ENCODE results near the gene CRLF1. TPM values are rescaled to one million over a fixed set of nuclear protein-coding genes. Genes with fewer than 3 reads are reported as not detected.
"Not testable (repeated sequence)": the region's sequence is repeated elsewhere in the genome, so short reads cannot be mapped to it uniquely, and the experiment has no call there.

The CRLF1 gene
- polyA plus RNA-seq, 3 donors, result 2.6 to 5.8 (median 4.7) TPM

GRCh38 chr19:18612051-18612771 is 5.6 kb upstream of the CRLF1 start:
- DNase-seq (ENCODE audit: extremely low read depth in 1 of 11, low read depth in 9 of 11, low spot score in 4 of 11), result no peak

GRCh38 chr19:18611327-18612050 is 4.9 kb upstream of the CRLF1 start:
- DNase-seq (ENCODE audit: extremely low read depth in 1 of 11, low read depth in 9 of 11, low spot score in 4 of 11), result no peak

- no peak for DNase-seq (ENCODE audit: extremely low read depth in 1 of 11, low read depth in 9 of 11, low spot score in 4 of 11)
These were observed 4.1 kb upstream of the CRLF1 start for GRCh38 chr19:18610556-18611326.

- DNase-seq (ENCODE audit: extremely low read depth in 1 of 11, low read depth in 9 of 11, low spot score in 4 of 11), result no peak
These were observed 3.6 kb upstream of the CRLF1 start for GRCh38 chr19:18610245-18610555.

GRCh38 chr19:18609717-18610051 is 3.1 kb upstream of the CRLF1 start:
- DNase-seq (ENCODE audit: extremely low read depth in 1 of 11, low read depth in 9 of 11, low spot score in 4 of 11), result no peak

GRCh38 chr19:18608805-18609716 is 2.5 kb upstream of the CRLF1 start:
- DNase-seq (ENCODE audit: extremely low read depth in 1 of 11, low read depth in 9 of 11, low spot score in 4 of 11), result no peak

- DNase-seq (ENCODE audit: extremely low read depth in 1 of 11, low read depth in 9 of 11, low spot score in 4 of 11), result no peak
These were observed 1.7 kb upstream of the CRLF1 start for GRCh38 chr19:18608102-18608804.

- DNase-seq (ENCODE audit: extremely low read depth in 1 of 11, low read depth in 9 of 11, low spot score in 4 of 11), result no peak
These were observed 865 bp upstream of the CRLF1 start for GRCh38 chr19:18607226-18608101.

GRCh38 chr19:18605546-18606280 is 886 bp downstream of the CRLF1 start:
- no peak for DNase-seq (ENCODE audit: extremely low read depth in 1 of 11, low read depth in 9 of 11, low spot score in 4 of 11)

- DNase-seq (ENCODE audit: extremely low read depth in 1 of 11, low read depth in 9 of 11, low spot score in 4 of 11), result no peak
These were observed 1.4 kb downstream of the CRLF1 start for GRCh38 chr19:18605196-18605545.

GRCh38 chr19:18604820-18605159 is 1.8 kb downstream of the CRLF1 start:
- no peak for DNase-seq (ENCODE audit: extremely low read depth in 1 of 11, low read depth in 9 of 11, low spot score in 4 of 11)

GRCh38 chr19:18603958-18604819 is 2.4 kb downstream of the CRLF1 start:
- DNase-seq (ENCODE audit: extremely low read depth in 1 of 11, low read depth in 9 of 11, low spot score in 4 of 11), result no peak

GRCh38 chr19:18603255-18603957 is 3.2 kb downstream of the CRLF1 start:
- DNase-seq (ENCODE audit: extremely low read depth in 1 of 11, low read depth in 9 of 11, low spot score in 4 of 11), result no peak

- DNase-seq (ENCODE audit: extremely low read depth in 1 of 11, low read depth in 9 of 11, low spot score in 4 of 11), result no peak
These were observed 4.7 kb downstream of the CRLF1 start for GRCh38 chr19:18601875-18602274.

GRCh38 chr19:18600692-18601397 is 5.8 kb downstream of the CRLF1 start:
- DNase-seq (ENCODE audit: extremely low read depth in 1 of 11, low read depth in 9 of 11, low spot score in 4 of 11), result not testable (repeated sequence)

Data from renal cortex interstitium (tissue), 11 donors.